H9 (cell line): ENCODE results near the gene LGALS7B. TPM values are rescaled to one million over a fixed set of nuclear protein-coding genes. Genes with fewer than 3 reads are reported as not detected.

Source experiments
- DNase-seq: peaks from one replicate; pipeline ENCODE4 v3.0.0-alpha.2; 2017
- H2AFZ ChIP-seq: one replicate; pipeline ENCODE4 v1.6.1; 2013; ENCODE audit warnings: mild to moderate bottlenecking, low read length, control low read depth, moderate library complexity
- H2AK5ac ChIP-seq: 2 replicates; pipeline ENCODE4 v1.6.1; 2013; ENCODE audit warnings: low read length, control low read depth, mixed read lengths; ENCODE audit not compliant: insufficient read length
- H2BK120ac ChIP-seq: one replicate; pipeline ENCODE4 v1.6.1; 2013; ENCODE audit warnings: low read depth, mild to moderate bottlenecking, low read length, control low read depth, inconsistent platforms; ENCODE audit not compliant: poor library complexity, severe bottlenecking
- H2BK12ac ChIP-seq: 2 replicates; pipeline ENCODE4 v1.6.1; 2013; ENCODE audit warnings: low read length, control low read depth, mixed read lengths, low read depth; ENCODE audit not compliant: insufficient read length
- H2BK15ac ChIP-seq: 2 replicates; pipeline ENCODE4 v1.6.1; 2013; ENCODE audit warnings: low read depth, low read length, control low read depth
- H2BK20ac ChIP-seq: one replicate; pipeline ENCODE4 v1.6.1; 2013; ENCODE audit warnings: low read depth, mild to moderate bottlenecking, low read length, control low read depth, inconsistent platforms; ENCODE audit not compliant: poor library complexity, severe bottlenecking
- H2BK5ac ChIP-seq: 2 replicates; pipeline ENCODE4 v1.6.1; 2013; ENCODE audit warnings: low read length, control low read depth, mixed read lengths; ENCODE audit not compliant: insufficient read length
- H3K14ac ChIP-seq: 2 replicates; pipeline ENCODE4 v1.6.1; 2013; ENCODE audit warnings: low read length, control low read depth; ENCODE audit not compliant: insufficient read depth
- H3K18ac ChIP-seq: 2 replicates; pipeline ENCODE4 v1.6.1; 2013; ENCODE audit warnings: low read depth, mild to moderate bottlenecking, mixed read lengths, low read length, control low read depth; ENCODE audit not compliant: insufficient read length
- H3K23ac ChIP-seq: 2 replicates; pipeline ENCODE4 v1.6.1; 2013; ENCODE audit warnings: low read length, control low read depth, mixed read lengths, low read depth; ENCODE audit not compliant: insufficient read length
- H3K23me2 ChIP-seq: 2 replicates; pipeline ENCODE4 v1.6.1; 2013; ENCODE audit warnings: low read depth, mild to moderate bottlenecking, mixed read lengths, low read length, control low read depth; ENCODE audit not compliant: insufficient read length, poor library complexity, severe bottlenecking
- H3K27ac ChIP-seq: 2 replicates; pipeline ENCODE4 v1.5.1; 2013; ENCODE audit warnings: low read length, control low read depth, mixed read lengths, low read depth; ENCODE audit not compliant: insufficient read length
- H3K27me3 ChIP-seq: 2 replicates; pipeline ENCODE4 v1.6.1; 2013; ENCODE audit warnings: low read length, control low read depth, inconsistent platforms; ENCODE audit not compliant: insufficient read depth
- H3K4ac ChIP-seq: 2 replicates; pipeline ENCODE4 v1.6.1; 2013; ENCODE audit warnings: low read depth, mild to moderate bottlenecking, control low read depth, inconsistent platforms, low read length, moderate library complexity
- H3K4me1 ChIP-seq: 2 replicates; pipeline ENCODE4 v1.6.1; 2013; ENCODE audit warnings: low read length, control low read depth, inconsistent platforms; ENCODE audit not compliant: insufficient read depth
- H3K4me2 ChIP-seq: 2 replicates; pipeline ENCODE4 v1.6.1; 2013; ENCODE audit warnings: low read length, control low read depth, mixed read lengths; ENCODE audit not compliant: insufficient read length, insufficient read depth
- H3K56ac ChIP-seq: 2 replicates; pipeline ENCODE4 v1.6.1; 2013; ENCODE audit warnings: low read depth, mild to moderate bottlenecking, mixed read lengths, low read length, control low read depth; ENCODE audit not compliant: insufficient read length
- H3K79me1 ChIP-seq: 2 replicates; pipeline ENCODE4 v1.6.1; 2013; ENCODE audit warnings: low read depth, mild to moderate bottlenecking, moderate library complexity, low read length, control low read depth, inconsistent platforms; ENCODE audit not compliant: insufficient read depth, poor library complexity, severe bottlenecking
- H3K79me2 ChIP-seq: 2 replicates; pipeline ENCODE4 v1.6.1; 2013; ENCODE audit warnings: low read length, control low read depth, inconsistent platforms; ENCODE audit not compliant: insufficient read depth
- H3K9ac ChIP-seq: 2 replicates; pipeline ENCODE4 v1.6.1; 2013; ENCODE audit warnings: low read length, control low read depth, mixed read lengths; ENCODE audit not compliant: insufficient read length; ENCODE audit errors: extremely low read depth
- H3K9me3 ChIP-seq: one replicate; pipeline ENCODE4 v1.6.1; 2013; ENCODE audit warnings: low read depth, low read length, inconsistent platforms; ENCODE audit not compliant: control insufficient read depth
- H3T11ph ChIP-seq: one replicate; pipeline ENCODE4 v1.6.1; 2013; ENCODE audit warnings: mild to moderate bottlenecking, low read length, control low read depth, inconsistent platforms
- H4K20me1 ChIP-seq: one replicate; pipeline ENCODE4 v1.6.1; 2013; ENCODE audit not compliant: control insufficient read depth, insufficient read length, insufficient read depth
- H4K5ac ChIP-seq: 2 replicates; pipeline ENCODE4 v1.6.1; 2013; ENCODE audit warnings: low read depth, mild to moderate bottlenecking, mixed read lengths, low read length, control low read depth; ENCODE audit not compliant: insufficient read length
- H4K8ac ChIP-seq: replicated peaks from 2 replicates; pipeline ENCODE4 v1.6.1; 2013; ENCODE audit warnings: low read length, control low read depth, mixed read lengths, low read depth; ENCODE audit not compliant: insufficient read length
- H4K91ac ChIP-seq: 2 replicates; pipeline ENCODE4 v1.6.1; 2013; ENCODE audit warnings: low read depth, mild to moderate bottlenecking, moderate library complexity, mixed read lengths, low read length, control low read depth; ENCODE audit not compliant: insufficient read length
- H3K27ac Mint-ChIP-seq, 3 experiments: 2 replicates in 2 of 3; 3 replicates in 1 of 3; pipeline ENCODE4 v1.8.0; 2020 to 2021; ENCODE audit warnings: mixed read lengths in 3 of 3, mild to moderate bottlenecking in 1 of 3, moderate library complexity in 1 of 3
- H3K27me3 Mint-ChIP-seq: 2 replicates; pipeline ENCODE4 v1.8.0; 2021; ENCODE audit warnings: low read depth, mild to moderate bottlenecking, moderate library complexity, mixed read lengths
- H3K36me3 Mint-ChIP-seq, 3 experiments: 2 replicates in 2 of 3; 3 replicates in 1 of 3; pipeline ENCODE4 v1.8.0; 2020 to 2021; ENCODE audit warnings: low read depth in 3 of 3, mixed read lengths in 3 of 3; ENCODE audit not compliant: insufficient read depth in 1 of 3
- H3K4me1 Mint-ChIP-seq, 2 experiments: 2 replicates each; pipeline ENCODE4 v1.8.0; 2020; ENCODE audit warnings: mixed read lengths in 2 of 2
- H3K4me3 Mint-ChIP-seq, 2 experiments: 2 replicates in 1 of 2; 3 replicates in 1 of 2; pipeline ENCODE4 v1.8.0; 2020 to 2021; ENCODE audit warnings: mild to moderate bottlenecking in 2 of 2, mixed read lengths in 2 of 2, moderate library complexity in 1 of 2
- H3K9me3 Mint-ChIP-seq, 2 experiments: 2 replicates in 1 of 2; 3 replicates in 1 of 2; pipeline ENCODE4 v1.8.0; 2020; ENCODE audit warnings: mild to moderate bottlenecking in 2 of 2, mixed read lengths in 2 of 2, moderate library complexity in 1 of 2
- CTCF ChIP-seq: fragments of 200-600 bp; sonication (generic); conservative IDR thresholded peaks from 3 replicates; pipeline ENCODE4 v1.8.0; 2021; ENCODE audit warnings: antibody characterized with exemption, mild to moderate bottlenecking
- WGBS: extraction: QIAGEN DNeasy Blood & Tissue Kit; methylation state at CpG from one replicate; pipeline ENCODE4 v1.1.7; 2013; ENCODE audit warnings: missing lambda C conversion rate, low lambda C conversion rate, mixed read lengths; ENCODE audit not compliant: insufficient read length; ENCODE audit errors: extremely low coverage; 5-methylcytosine and 5-hydroxymethylcytosine counted together
- total RNA-seq: library from RNA; stranded (reverse); gene quantifications from 2 replicates; pipeline ENCODE4 v1.2.1, GENCODE V29; 2021

LGALS7B gene
- total RNA-seq, 1 experiment from 2014 or later: 0.90 TPM

- DNase-seq: no peak
- Histone ChIP-seq H2BK120ac (no peak overlapping the region), H2AK5ac (no peak overlapping the region), H2BK15ac (no peak overlapping the region), H4K20me1 (no peaks in the 10 kb centered on the region), H3T11ph (no peak overlapping the region), H2BK20ac (no peak overlapping the region), H3K27ac (no peak overlapping the region), H2AFZ (no peak overlapping the region), H3K27me3 (no peaks in the 10 kb centered on the region; the same call in 1 of the 2 replicates), H3K79me1 (no peaks in the 10 kb centered on the region), H4K5ac (no peak overlapping the region), H3K9ac (no peak overlapping the region), H3K4me1 (no peaks in the 10 kb centered on the region), H4K8ac (no peak overlapping the region), H3K23ac (no peak overlapping the region), H3K79me2 (no peaks in the 10 kb centered on the region), H3K18ac (no peak overlapping the region), H2BK5ac (no peak overlapping the region), H3K14ac (no peak overlapping the region), H4K91ac (no peak overlapping the region), H2BK12ac (no peak overlapping the region), H3K9me3 (no peaks in the 10 kb centered on the region), H3K56ac (no peak overlapping the region), H3K4ac (no peak overlapping the region), H3K4me2 (no peak overlapping the region), H3K23me2 (no peaks in the 10 kb centered on the region)
- Mint-ChIP-seq H3K27me3 (peaks cover 29% of the 10 kb centered on the region), H3K4me1 (peaks cover 2 to 11% of the 10 kb centered on the region in 2 experiments; a peak in 2 of 4 replicates), H3K36me3 (peaks cover 0 to 6% (median 0%) of the 10 kb centered on the region in 3 experiments; a peak in 3 of 7 replicates), H3K27ac (no peak overlapping the region), H3K9me3 (no peaks in the 10 kb centered on the region; a peak in 1 of 5 replicates), H3K4me3 (no peak overlapping the region)
- no CpG with 5 or more reads among the region's 9 CpGs for WGBS
- no peak for TF ChIP-seq CTCF
These were observed 46.7 kb upstream of the LGALS7B start for GRCh38 chr19:38742296-38742695.
